ENCODE results near the gene HAS3.

- TF ChIP-seq CTCF (IDR thresholded peaks at IDR 0.05) = no peak
- no peak for TF ChIP-seq POLR2A (IDR thresholded peaks at IDR 0.05)
- TF ChIP-seq EP300 (IDR thresholded peaks at IDR 0.05) = no peak
These were observed 60.1 kb downstream of the HAS3 start for GRCh38 chr16:69165584-69165983.
